GM12878 (cell line): Measurements from ENCODE around the gene TMC8.

Source experiments
- CTCF ChIP-seq, 3 experiments: IDR thresholded peaks in 2 of 3; conservative IDR thresholded peaks in 1 of 3; 2 replicates each; pipeline ENCODE4 v1.5.1; 2011; ENCODE audit warnings: low read depth in 3 of 3, low read length in 3 of 3, mild to moderate bottlenecking in 3 of 3, control low read depth in 2 of 3, moderate library complexity in 2 of 3, inconsistent platforms in 1 of 3, mixed read lengths in 1 of 3; ENCODE audit not compliant: control insufficient read depth in 2 of 3, insufficient read depth in 1 of 3; ENCODE audit errors: extremely low read depth in 1 of 3
- EZH2 ChIP-seq: IDR thresholded peaks from 2 replicates; pipeline ENCODE4 v1.6.1; 2012; ENCODE audit warnings: low read depth, mild to moderate bottlenecking, control low read depth, inconsistent platforms, low read length, borderline replicate concordance; ENCODE audit not compliant: control insufficient read depth
- ZSCAN29 ChIP-seq: fragments of 450-650 bp; IDR thresholded peaks from 2 replicates; pipeline ENCODE4 v1.6.1; 2017; ENCODE audit warnings: mild to moderate bottlenecking, moderate library complexity

- TF ChIP-seq CTCF (IDR thresholded peaks at IDR 0.05 in 2 of 3, conservative IDR thresholded peaks at IDR 0.05 in 1 of 3; ENCODE audit: control insufficient read depth in 2 of 3, extremely low read depth in 1 of 3, insufficient read depth in 1 of 3, low read depth in 3 of 3, low read length in 3 of 3): no peak
- TF ChIP-seq EZH2: no peak
- no peak for TF ChIP-seq ZSCAN29
These were observed at the start of gene TMC8 for GRCh38 chr17:78130437-78131101.
